MCF 10A (cell line): Measurements from ENCODE around the gene APCDD1L. TPM values are rescaled to one million over a fixed set of nuclear protein-coding genes. Genes with fewer than 3 reads are reported as not detected.

Experiments used
- BruUV-seq: library from RNA; stranded (reverse); fragments of 400-500 nt; replicated peaks from 2 replicates; lab custom pipeline; 2021; lab: Mats Ljungman, UMichigan
- CTCF ChIA-PET: fragments of 300-600 bp; sonication (Branson Sonifier 250); formaldehyde crosslinking; extraction: SDS; loops from one replicate; lab custom pipeline; 2021; ENCODE audit warnings: antibody characterized with exemption, inconsistent platforms; lab: Yijun Ruan, JAX
- POLR2A ChIA-PET: fragments of 300-600, 350-650 bp; sonication (Branson Sonifier 250); formaldehyde crosslinking; extraction: SDS; loops from one replicate; lab custom pipeline; 2020; ENCODE audit warnings: antibody characterized with exemption, inconsistent platforms; lab: Yijun Ruan, JAX
- DNase-seq: peaks from one replicate; pipeline ENCODE4 v3.0.0-alpha.2; 2018; ENCODE audit not compliant: unreplicated experiment
- H3K27ac Mint-ChIP-seq: one replicate; pipeline ENCODE4 v1.8.0; 2022; ENCODE audit warnings: mild to moderate bottlenecking, low read depth, mixed read lengths; ENCODE audit not compliant: unreplicated experiment
- H3K27me3 Mint-ChIP-seq: one replicate; pipeline ENCODE4 v1.8.0; 2022; ENCODE audit warnings: mixed read lengths; ENCODE audit not compliant: insufficient read depth, unreplicated experiment
- H3K36me3 Mint-ChIP-seq: one replicate; pipeline ENCODE4 v1.8.0; 2022; ENCODE audit warnings: mild to moderate bottlenecking, moderate library complexity, mixed read lengths; ENCODE audit not compliant: insufficient read depth, unreplicated experiment
- H3K4me1 Mint-ChIP-seq: one replicate; pipeline ENCODE4 v1.8.0; 2022; ENCODE audit warnings: mixed read lengths; ENCODE audit not compliant: insufficient read depth, unreplicated experiment
- H3K4me3 Mint-ChIP-seq: one replicate; pipeline ENCODE4 v1.8.0; 2022; ENCODE audit warnings: mild to moderate bottlenecking, moderate library complexity, mixed read lengths; ENCODE audit not compliant: unreplicated experiment
- H3K9me3 Mint-ChIP-seq: one replicate; pipeline ENCODE4 v1.8.0; 2022; ENCODE audit warnings: mixed read lengths; ENCODE audit not compliant: unreplicated experiment
- intact Hi-C: fragments of 100-400 bp; cut with micrococcal nuclease; formaldehyde crosslinking; loops from 2 replicates; pipeline ENCODE4 v1.14.1; 2022
- total RNA-seq: library from RNA; stranded (reverse); gene quantifications from 2 replicates; pipeline ENCODE4 v1.2.3, GENCODE V29; 2022
- TF ChIP-seq, protein P1 (sequence below): fragments of 200-600 bp; IDR thresholded peaks from one replicate; pipeline ENCODE4 v1.8.0; 2022; ENCODE audit warnings: antibody characterized with exemption, mild to moderate bottlenecking; ENCODE audit not compliant: unreplicated experiment

Gene APCDD1L
- total RNA-seq, 1 experiment from 2014 or later, result 0.86 TPM

- TF ChIP-seq, protein P1, sequence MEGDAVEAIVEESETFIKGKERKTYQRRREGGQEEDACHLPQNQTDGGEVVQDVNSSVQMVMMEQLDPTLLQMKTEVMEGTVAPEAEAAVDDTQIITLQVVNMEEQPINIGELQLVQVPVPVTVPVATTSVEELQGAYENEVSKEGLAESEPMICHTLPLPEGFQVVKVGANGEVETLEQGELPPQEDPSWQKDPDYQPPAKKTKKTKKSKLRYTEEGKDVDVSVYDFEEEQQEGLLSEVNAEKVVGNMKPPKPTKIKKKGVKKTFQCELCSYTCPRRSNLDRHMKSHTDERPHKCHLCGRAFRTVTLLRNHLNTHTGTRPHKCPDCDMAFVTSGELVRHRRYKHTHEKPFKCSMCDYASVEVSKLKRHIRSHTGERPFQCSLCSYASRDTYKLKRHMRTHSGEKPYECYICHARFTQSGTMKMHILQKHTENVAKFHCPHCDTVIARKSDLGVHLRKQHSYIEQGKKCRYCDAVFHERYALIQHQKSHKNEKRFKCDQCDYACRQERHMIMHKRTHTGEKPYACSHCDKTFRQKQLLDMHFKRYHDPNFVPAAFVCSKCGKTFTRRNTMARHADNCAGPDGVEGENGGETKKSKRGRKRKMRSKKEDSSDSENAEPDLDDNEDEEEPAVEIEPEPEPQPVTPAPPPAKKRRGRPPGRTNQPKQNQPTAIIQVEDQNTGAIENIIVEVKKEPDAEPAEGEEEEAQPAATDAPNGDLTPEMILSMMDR, result no peak
- peak; percentile 23 for DNase-seq
- H3K36me3 Mint-ChIP-seq, result peaks cover 7% of the 10 kb centered on the region
- no peak overlapping the region for H3K27ac Mint-ChIP-seq
- ChIA-PET POLR2A (interaction anchor here (0.6 kb wide), 1 partner anchor 41 kb away, joined by 3 read pairs; no protein-coding TSS in a partner anchor), CTCF (interaction anchor here (0.5 to 2.2 kb wide), 3 partner anchors 9 to 357 kb away, joined by 3 to 12 read pairs (median 4); no protein-coding TSS in a partner anchor)
- peaks cover 8% of the 10 kb centered on the region for H3K4me1 Mint-ChIP-seq
- BruUV-seq, result no TSS peak
- H3K27me3 Mint-ChIP-seq, result no peaks in the 10 kb centered on the region
- intact Hi-C loops, result no loop called here
- H3K4me3 Mint-ChIP-seq, result no peak overlapping the region
- H3K9me3 Mint-ChIP-seq, result peaks cover 15% of the 10 kb centered on the region
Observed at GRCh38 chr20:58457083-58457695, 58.0 kb downstream of the APCDD1L start.

- H3K27me3 Mint-ChIP-seq, result no peaks in the 10 kb centered on the region
- ChIA-PET CTCF (interaction anchor here (0.5 to 1.2 kb wide), 6 partner anchors 12 to 732 kb away, joined by 3 to 4 read pairs (median 3); no protein-coding TSS in a partner anchor), POLR2A (interaction anchor here (0.7 to 1.7 kb wide), 3 partner anchors 12 to 217 kb away, joined by 3 to 5 read pairs (median 3); partner anchors contain the start of gene STX16)
- intact Hi-C loops, result no loop called here
- no peaks in the 10 kb centered on the region for H3K4me1 Mint-ChIP-seq
- TF ChIP-seq, protein P1, result no peak
- BruUV-seq, result no TSS peak
- H3K9me3 Mint-ChIP-seq, result peaks cover 15% of the 10 kb centered on the region
- DNase-seq, result no peak
- H3K27ac Mint-ChIP-seq, result no peak overlapping the region
- H3K36me3 Mint-ChIP-seq, result peaks cover 7% of the 10 kb centered on the region
- no peak overlapping the region for H3K4me3 Mint-ChIP-seq
Observed at GRCh38 chr20:58454460-58454859, 60.7 kb downstream of the APCDD1L start.

- CTCF ChIA-PET, result interaction anchor here (0.6 to 1.2 kb wide), 4 partner anchors 11 to 1005 kb away, joined by 3 read pairs; no protein-coding TSS in a partner anchor
- Mint-ChIP-seq H3K4me3 (no peak overlapping the region), H3K27ac (no peak overlapping the region), H3K4me1 (no peaks in the 10 kb centered on the region), H3K9me3 (peaks cover 15% of the 10 kb centered on the region), H3K36me3 (peaks cover 12% of the 10 kb centered on the region), H3K27me3 (no peaks in the 10 kb centered on the region)
- POLR2A ChIA-PET, result interaction anchor here (0.7 to 1.7 kb wide), 3 partner anchors 26 to 198 kb away, joined by 3 to 5 read pairs (median 4); partner anchors contain the start of genes STX16 and VAPB
- TF ChIP-seq, protein P1, result no peak
- intact Hi-C loops, result no loop called here
- no TSS peak for BruUV-seq
- DNase-seq, result no peak
Observed at GRCh38 chr20:58453391-58453790, 61.8 kb downstream of the APCDD1L start.

DNA sequence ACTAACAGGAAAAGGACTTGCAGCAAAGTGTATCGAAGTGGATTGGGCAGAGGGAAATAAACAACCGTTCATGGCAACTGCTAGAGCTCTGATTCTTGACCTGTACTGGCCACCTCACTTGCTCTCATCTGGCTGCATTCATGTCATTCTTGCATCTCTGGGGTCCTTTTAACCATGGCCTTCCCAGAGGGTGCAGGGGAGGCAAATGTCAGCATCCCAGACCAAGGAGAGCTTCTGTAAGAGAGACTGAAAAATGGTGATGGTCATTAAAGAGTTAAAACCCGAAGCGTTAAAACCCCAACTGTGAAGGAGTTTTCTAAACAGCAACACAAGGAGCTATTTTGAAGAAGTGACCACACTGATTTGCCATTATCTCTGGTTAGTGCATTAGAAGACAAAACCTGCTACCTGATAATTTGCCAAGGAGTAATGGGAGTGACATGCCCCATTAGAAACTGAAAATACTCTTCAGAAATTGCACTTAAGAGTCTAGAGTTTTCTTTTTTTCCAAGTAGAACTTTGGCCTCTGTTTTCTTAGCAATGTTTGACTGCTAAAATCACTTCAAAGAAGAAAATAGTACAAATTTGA lies 62.4 kb downstream of the APCDD1L start:
- no peaks in the 10 kb centered on the region for H3K27me3 Mint-ChIP-seq

More for the DNA sequence above, 62.4 kb downstream of the APCDD1L start:
- no peak for DNase-seq
- intact Hi-C loops, result no loop called here
- TF ChIP-seq, protein P1, result no peak
- CTCF ChIA-PET, result interaction anchor here (0.6 to 0.9 kb wide), 3 partner anchors 170 to 1006 kb away, joined by 3 read pairs; no protein-coding TSS in a partner anchor
- Mint-ChIP-seq H3K36me3 (peaks cover 18% of the 10 kb centered on the region), H3K9me3 (peaks cover 15% of the 10 kb centered on the region), H3K4me3 (no peak overlapping the region), H3K4me1 (no peaks in the 10 kb centered on the region), H3K27ac (no peak overlapping the region)
- BruUV-seq, result no TSS peak
- POLR2A ChIA-PET, result interaction anchor here (0.7 to 1.0 kb wide), 2 partner anchors 27 to 64 kb away, joined by 3 to 4 read pairs; partner anchors contain the start of gene VAPB
